SK-N-SH (cell line): Measurements from ENCODE around the gene IQCE. TPM values are rescaled to one million over a fixed set of nuclear protein-coding genes. Genes with fewer than 3 reads are reported as not detected.
A peak's percentile ranks its signal among the peaks of the same experiment; 100 is the strongest.

Source experiments
- CTCF ChIA-PET: fragments of 300-600, 350-600 bp; formaldehyde crosslinking; extraction: SDS; loops from one replicate; lab custom pipeline; 2021; lab: Yijun Ruan, JAX
- POLR2A ChIA-PET: fragments of 350-600 bp; sonication (Branson Sonifier 250); formaldehyde crosslinking; extraction: SDS; loops from one replicate; lab custom pipeline; 2020; ENCODE audit warnings: antibody characterized with exemption, inconsistent platforms; lab: Yijun Ruan, JAX
- DNase-seq: peaks from one replicate; pipeline ENCODE4 v3.0.0; 2012
- H2AFZ ChIP-seq: fragments of 200-600 bp; sonication (generic); 2 replicates; pipeline ENCODE4 v1.8.1; 2016; ENCODE audit warnings: antibody characterized with exemption, mild to moderate bottlenecking, low read depth
- H3F3A ChIP-seq: fragments of 200-600 bp; sonication (generic); replicated peaks from 2 replicates; pipeline ENCODE3; 2016; ENCODE audit warnings: antibody characterized with exemption, mild to moderate bottlenecking; ENCODE audit not compliant: insufficient read depth
- H3K27ac ChIP-seq, 2 experiments: fragments of 200-500 bp in 1 of 2; fragments of 200-600 bp in 1 of 2; sonication (Bioruptor generic) in 1 of 2; sonication (generic), shearing (Covaris generic) in 1 of 2; 2 replicates each; pipeline versions ENCODE4 v1.5.1 to v1.6.1; 2014 to 2016; ENCODE audit warnings: low read depth in 2 of 2, inconsistent platforms in 1 of 2, low read length in 1 of 2, mild to moderate bottlenecking in 1 of 2, mixed read lengths in 1 of 2
- H3K27me3 ChIP-seq: fragments of 200-600 bp; sonication (generic), shearing (Covaris generic); 2 replicates; pipeline ENCODE4 v1.6.1; 2016; ENCODE audit warnings: mixed run types; ENCODE audit not compliant: insufficient read depth
- H3K36me3 ChIP-seq, 2 experiments: fragments of 200-500 bp in 1 of 2; fragments of 200-600 bp in 1 of 2; sonication (Bioruptor generic) in 1 of 2; sonication (generic) in 1 of 2; replicated peaks in 1 of 2; 2 replicates each; pipeline versions ENCODE3 to v1.5.1; 2014 to 2016; ENCODE audit warnings: low read length in 1 of 2, mild to moderate bottlenecking in 1 of 2; ENCODE audit not compliant: insufficient read depth in 2 of 2, control insufficient read depth in 1 of 2
- H3K4me1 ChIP-seq, 2 experiments: fragments of 200-500 bp in 1 of 2; fragments of 200-600 bp in 1 of 2; sonication (Bioruptor generic) in 1 of 2; sonication (generic), shearing (Covaris generic) in 1 of 2; 2 replicates each; pipeline versions ENCODE4 v1.5.1 to v1.6.1; 2014 to 2016; ENCODE audit warnings: low read depth in 1 of 2, low read length in 1 of 2, mixed run types in 1 of 2; ENCODE audit not compliant: insufficient read depth in 2 of 2, control insufficient read depth in 1 of 2
- H3K4me2 ChIP-seq: fragments of 200-600 bp; sonication (generic), shearing (Covaris generic); 2 replicates; pipeline ENCODE4 v1.6.1; 2017; ENCODE audit warnings: mixed run types
- H3K4me3 ChIP-seq, 2 experiments: fragments of 200-500 bp in 1 of 2; fragments of 200-600 bp in 1 of 2; sonication (Bioruptor generic) in 1 of 2; sonication (generic), shearing (Covaris generic) in 1 of 2; 2 replicates each; pipeline versions ENCODE4 v1.5.1 to v1.8.1; 2014 to 2016; ENCODE audit warnings: low read depth in 2 of 2, inconsistent platforms in 1 of 2, low read length in 1 of 2, mild to moderate bottlenecking in 1 of 2, mixed read lengths in 1 of 2, moderate library complexity in 1 of 2
- H3K79me2 ChIP-seq: fragments of 200-600 bp; sonication (generic); 2 replicates; pipeline ENCODE4 v1.8.1; 2017; ENCODE audit warnings: mild to moderate bottlenecking; ENCODE audit not compliant: insufficient read depth
- H3K9ac ChIP-seq: fragments of 200-600 bp; sonication (generic); 2 replicates; pipeline ENCODE4 v1.6.1; 2017; ENCODE audit warnings: mixed run types
- H3K9me2 ChIP-seq: fragments of 200-600 bp; sonication (generic); 2 replicates; pipeline ENCODE4 v1.6.1; 2017; ENCODE audit warnings: mixed run types
- H3K9me3 ChIP-seq: fragments of 200-600 bp; sonication (generic); 2 replicates; pipeline ENCODE4 v1.6.1; 2017; ENCODE audit warnings: mixed run types, mild to moderate bottlenecking, moderate library complexity
- H4K20me1 ChIP-seq: fragments of 200-600 bp; sonication (generic); 2 replicates; pipeline ENCODE4 v1.6.1; 2017; ENCODE audit warnings: mild to moderate bottlenecking, mixed run types; ENCODE audit not compliant: insufficient read depth
- CHD2 ChIP-seq: fragments of 150-350 bp; IDR thresholded peaks from 2 replicates; pipeline ENCODE4 v1.6.1; 2018; ENCODE audit warnings: low read length; ENCODE audit not compliant: partially characterized antibody
- ELF1 ChIP-seq: IDR thresholded peaks from 2 replicates; pipeline ENCODE4 v1.4.0; 2012
- EZH2phosphoT487 ChIP-seq: fragments of 200-600 bp; sonication (generic); IDR thresholded peaks from 2 replicates; pipeline ENCODE4 v1.6.1; 2017; ENCODE audit warnings: low read depth, mixed run types, mild to moderate bottlenecking, antibody characterized with exemption, moderate library complexity, borderline replicate concordance
- FOXM1 ChIP-seq: IDR thresholded peaks from 2 replicates; pipeline ENCODE4 v1.4.0; 2012; ENCODE audit warnings: low read depth, mild to moderate bottlenecking
- PBX3 ChIP-seq: IDR thresholded peaks from 2 replicates; pipeline ENCODE4; 2012
- RAD21 ChIP-seq: IDR thresholded peaks from 2 replicates; pipeline ENCODE4 v1.6.1; 2012; ENCODE audit warnings: mild to moderate bottlenecking, low read length
- RCOR1 ChIP-seq: fragments of 150-350 bp; IDR thresholded peaks from 2 replicates; pipeline ENCODE4 v1.6.1; 2017; ENCODE audit warnings: antibody characterized with exemption, low read length
- RXRA ChIP-seq: IDR thresholded peaks from 2 replicates; pipeline ENCODE4 v1.4.0; 2012; ENCODE audit warnings: low read depth, mild to moderate bottlenecking, borderline replicate concordance
- SMC3 ChIP-seq: IDR thresholded peaks from 2 replicates; pipeline ENCODE4 v1.6.1; 2012; ENCODE audit warnings: low read depth, low read length, improper control_type of control experiment
- TEAD4 ChIP-seq: IDR thresholded peaks from 2 replicates; pipeline ENCODE4 v1.4.0; 2012; ENCODE audit warnings: mild to moderate bottlenecking, borderline replicate concordance; ENCODE audit not compliant: insufficient read depth
- USF1 ChIP-seq: IDR thresholded peaks from 2 replicates; pipeline ENCODE4 v1.4.0; 2012; ENCODE audit warnings: low read depth, borderline replicate concordance
- USF2 ChIP-seq: fragments of 150-350 bp; IDR thresholded peaks from 2 replicates; pipeline ENCODE4 v1.6.1; 2017; ENCODE audit warnings: antibody characterized with exemption, low read length, low read depth, borderline replicate concordance
- YY1 ChIP-seq: IDR thresholded peaks from 2 replicates; pipeline ENCODE4 v1.4.0; 2012; ENCODE audit warnings: low read depth, mild to moderate bottlenecking
- whole genome bisulfite sequencing: methylation state at CpG from one replicate; pipeline ENCODE4 v1.1.6; 2017; ENCODE audit warnings: low lambda C conversion rate; 5-methylcytosine and 5-hydroxymethylcytosine counted together
- polyA plus RNA-seq, 3 experiments: library from polyadenylated mRNA; depleted of rRNA; stranded (reverse); fragments of >200 nt; gene quantifications; 2 replicates each; pipeline ENCODE4 v1.2.3, GENCODE V29; 2012
- TF ChIP-seq, protein P1 (sequence below): IDR thresholded peaks from 2 replicates; pipeline ENCODE4 v1.4.0; 2012; ENCODE audit warnings: low read depth, borderline replicate concordance
- TF ChIP-seq, protein P2 (sequence below): fragments of 200-600 bp; sonication (generic); IDR thresholded peaks from 2 replicates; pipeline ENCODE4 v1.6.1; 2017; ENCODE audit warnings: antibody characterized with exemption, mild to moderate bottlenecking, moderate library complexity
- TF ChIP-seq, protein P3 (sequence below): IDR thresholded peaks from 2 replicates; pipeline ENCODE4 v1.4.0; 2012; ENCODE audit warnings: low read depth

Gene IQCE
- polyA plus RNA-seq, 1 of the 3 experiments (the other 2 are of a cell fraction): 14.4 TPM

- H3K27me3 ChIP-seq: no peaks in the 10 kb centered on the region
- H3F3A ChIP-seq: no peaks in the 10 kb centered on the region
- H2AFZ ChIP-seq: no peak overlapping the region
- ChIA-PET POLR2A (no interaction called here), CTCF (interaction anchor here (0.9 to 4.9 kb wide), 15 partner anchors 8 to 210 kb away, joined by 3 to 38 read pairs (median 7); partner anchors contain the start of gene IQCE)
- H3K9me2 ChIP-seq: no peaks in the 10 kb centered on the region
- H3K27ac ChIP-seq: peak overlapping the region in 1 of 2 experiments; percentile 35; a peak in 1 of 4 replicates
- peaks cover 48% of the 10 kb centered on the region for H4K20me1 ChIP-seq
- H3K4me1 ChIP-seq: peaks cover 0 to 39% of the 10 kb centered on the region in 2 experiments; a peak in 1 of 4 replicates
- 87% methylated on average over 28 of the region's 36 CpGs for WGBS
- no peak overlapping the region for H3K4me2 ChIP-seq
- no peak overlapping the region for H3K4me3 ChIP-seq
- H3K79me2 ChIP-seq: peaks cover 10% of the 10 kb centered on the region; the same call in 1 of the 2 replicates
- DNase-seq: peak; percentile 70
- TF ChIP-seq, protein P1, sequence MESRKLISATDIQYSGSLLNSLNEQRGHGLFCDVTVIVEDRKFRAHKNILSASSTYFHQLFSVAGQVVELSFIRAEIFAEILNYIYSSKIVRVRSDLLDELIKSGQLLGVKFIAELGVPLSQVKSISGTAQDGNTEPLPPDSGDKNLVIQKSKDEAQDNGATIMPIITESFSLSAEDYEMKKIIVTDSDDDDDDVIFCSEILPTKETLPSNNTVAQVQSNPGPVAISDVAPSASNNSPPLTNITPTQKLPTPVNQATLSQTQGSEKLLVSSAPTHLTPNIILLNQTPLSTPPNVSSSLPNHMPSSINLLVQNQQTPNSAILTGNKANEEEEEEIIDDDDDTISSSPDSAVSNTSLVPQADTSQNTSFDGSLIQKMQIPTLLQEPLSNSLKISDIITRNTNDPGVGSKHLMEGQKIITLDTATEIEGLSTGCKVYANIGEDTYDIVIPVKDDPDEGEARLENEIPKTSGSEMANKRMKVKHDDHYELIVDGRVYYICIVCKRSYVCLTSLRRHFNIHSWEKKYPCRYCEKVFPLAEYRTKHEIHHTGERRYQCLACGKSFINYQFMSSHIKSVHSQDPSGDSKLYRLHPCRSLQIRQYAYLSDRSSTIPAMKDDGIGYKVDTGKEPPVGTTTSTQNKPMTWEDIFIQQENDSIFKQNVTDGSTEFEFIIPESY: no peak
- no peak for TF ChIP-seq PBX3
- TF ChIP-seq, protein P2, sequence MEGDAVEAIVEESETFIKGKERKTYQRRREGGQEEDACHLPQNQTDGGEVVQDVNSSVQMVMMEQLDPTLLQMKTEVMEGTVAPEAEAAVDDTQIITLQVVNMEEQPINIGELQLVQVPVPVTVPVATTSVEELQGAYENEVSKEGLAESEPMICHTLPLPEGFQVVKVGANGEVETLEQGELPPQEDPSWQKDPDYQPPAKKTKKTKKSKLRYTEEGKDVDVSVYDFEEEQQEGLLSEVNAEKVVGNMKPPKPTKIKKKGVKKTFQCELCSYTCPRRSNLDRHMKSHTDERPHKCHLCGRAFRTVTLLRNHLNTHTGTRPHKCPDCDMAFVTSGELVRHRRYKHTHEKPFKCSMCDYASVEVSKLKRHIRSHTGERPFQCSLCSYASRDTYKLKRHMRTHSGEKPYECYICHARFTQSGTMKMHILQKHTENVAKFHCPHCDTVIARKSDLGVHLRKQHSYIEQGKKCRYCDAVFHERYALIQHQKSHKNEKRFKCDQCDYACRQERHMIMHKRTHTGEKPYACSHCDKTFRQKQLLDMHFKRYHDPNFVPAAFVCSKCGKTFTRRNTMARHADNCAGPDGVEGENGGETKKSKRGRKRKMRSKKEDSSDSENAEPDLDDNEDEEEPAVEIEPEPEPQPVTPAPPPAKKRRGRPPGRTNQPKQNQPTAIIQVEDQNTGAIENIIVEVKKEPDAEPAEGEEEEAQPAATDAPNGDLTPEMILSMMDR: peak; percentile 61
- no peak for TF ChIP-seq USF2
- no peak for TF ChIP-seq FOXM1
- peak; percentile 24; the same call in 1 of the 2 replicates for TF ChIP-seq RAD21
- TF ChIP-seq ELF1: no peak
- TF ChIP-seq RXRA: no peak
- peaks cover 26 to 76% of the 10 kb centered on the region in 2 experiments for H3K36me3 ChIP-seq
- no peak overlapping the region for H3K9ac ChIP-seq
- no peaks in the 10 kb centered on the region for H3K9me3 ChIP-seq
These were observed 101.7 kb downstream of the IQCE start for GRCh38 chr7:2660359-2661095.

- H3K9me3 ChIP-seq: no peaks in the 10 kb centered on the region
- H3K27ac ChIP-seq: peak overlapping the region in 1 of 2 experiments; percentile 35; a peak in 1 of 4 replicates
- CTCF ChIA-PET: interaction anchor here (1.2 to 4.9 kb wide), 9 partner anchors 9 to 183 kb away, joined by 4 to 38 read pairs (median 8); partner anchors contain the start of gene IQCE
- no peaks in the 10 kb centered on the region for H3K9me2 ChIP-seq
- peaks cover 0 to 39% of the 10 kb centered on the region in 2 experiments; a peak in 1 of 4 replicates for H3K4me1 ChIP-seq
- no peak for TF ChIP-seq RCOR1
- TF ChIP-seq, protein P3, sequence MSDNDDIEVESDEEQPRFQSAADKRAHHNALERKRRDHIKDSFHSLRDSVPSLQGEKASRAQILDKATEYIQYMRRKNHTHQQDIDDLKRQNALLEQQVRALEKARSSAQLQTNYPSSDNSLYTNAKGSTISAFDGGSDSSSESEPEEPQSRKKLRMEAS: no peak
- TF ChIP-seq EZH2phosphoT487: no peak
- no peak for TF ChIP-seq FOXM1
- TF ChIP-seq USF1: no peak
- TF ChIP-seq TEAD4: no peak
- TF ChIP-seq SMC3: no peak
- TF ChIP-seq YY1: no peak
- TF ChIP-seq CHD2: no peak
- 94% methylated on average over 10 of the region's 10 CpGs for WGBS
- H2AFZ ChIP-seq: no peak overlapping the region
- no peak overlapping the region for H3K9ac ChIP-seq
- POLR2A ChIA-PET: no interaction called here
- peaks cover 48% of the 10 kb centered on the region for H4K20me1 ChIP-seq
- no peak overlapping the region for H3K4me3 ChIP-seq
- peaks cover 21 to 71% of the 10 kb centered on the region in 2 experiments for H3K36me3 ChIP-seq
- H3F3A ChIP-seq: no peaks in the 10 kb centered on the region
- peaks cover 5% of the 10 kb centered on the region; the same call in 1 of the 2 replicates for H3K79me2 ChIP-seq
- no peaks in the 10 kb centered on the region for H3K27me3 ChIP-seq
- H3K4me2 ChIP-seq: no peak overlapping the region
- no peak for DNase-seq
These were observed 102.3 kb downstream of the IQCE start for GRCh38 chr7:2661096-2661449.
